Fibroblast of pulmonary artery (primary cell): Measurements from ENCODE around the gene CSH2.
A peak's percentile ranks its signal among the peaks of the same experiment; 100 is the strongest.
"Not testable (repeated sequence)": the region's sequence is repeated elsewhere in the genome, so short reads cannot be mapped to it uniquely, and the experiment has no call there.

ENCODE experiments used
- DNase-seq: peaks from one replicate; pipeline ENCODE4 v3.0.0-alpha.2; 2010; ENCODE audit warnings: low read depth
- H3K4me3 ChIP-seq: replicated peaks from 2 replicates; pipeline ENCODE4 v1.5.1; 2011; ENCODE audit warnings: low read depth, mild to moderate bottlenecking, control low read depth, low read length, moderate library complexity
- CTCF ChIP-seq: IDR thresholded peaks from 2 replicates; pipeline ENCODE4 v1.5.1; 2011; ENCODE audit warnings: mild to moderate bottlenecking, control low read depth, low read length, inconsistent platforms; ENCODE audit errors: missing control alignments

CSH2 gene

DNA sequence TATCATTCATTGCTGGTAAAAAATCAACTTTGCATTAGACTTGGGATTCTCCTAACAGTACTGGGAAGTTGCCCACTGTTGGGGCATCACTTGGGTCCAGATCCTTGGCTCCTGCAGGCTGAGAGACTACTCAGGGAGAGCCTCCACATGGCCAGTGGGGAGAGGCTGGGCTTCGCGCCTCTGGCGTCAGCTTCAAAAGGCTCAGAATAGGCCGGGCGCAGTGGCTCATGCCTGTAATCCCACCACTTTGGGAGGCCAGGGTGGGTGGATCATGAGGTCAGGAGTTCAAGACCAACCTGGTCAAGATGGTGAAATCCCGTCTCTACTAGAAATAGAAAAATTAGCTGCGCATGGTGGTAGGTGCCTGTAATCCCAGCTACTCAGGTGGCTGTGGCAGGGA lies 41.0 kb upstream of the CSH2 start:
- no peak for TF ChIP-seq CTCF
- no peak for DNase-seq

GRCh38 chr17:63911657-63912100 lies 38.2 kb upstream of the CSH2 start:
- TF ChIP-seq CTCF, result peak; percentile 62
- no peak overlapping the region for H3K4me3 ChIP-seq
- peak; percentile 30 for DNase-seq

More for the DNA sequence above, 41.0 kb upstream of the CSH2 start:
- no peak overlapping the region for H3K4me3 ChIP-seq

DNA sequence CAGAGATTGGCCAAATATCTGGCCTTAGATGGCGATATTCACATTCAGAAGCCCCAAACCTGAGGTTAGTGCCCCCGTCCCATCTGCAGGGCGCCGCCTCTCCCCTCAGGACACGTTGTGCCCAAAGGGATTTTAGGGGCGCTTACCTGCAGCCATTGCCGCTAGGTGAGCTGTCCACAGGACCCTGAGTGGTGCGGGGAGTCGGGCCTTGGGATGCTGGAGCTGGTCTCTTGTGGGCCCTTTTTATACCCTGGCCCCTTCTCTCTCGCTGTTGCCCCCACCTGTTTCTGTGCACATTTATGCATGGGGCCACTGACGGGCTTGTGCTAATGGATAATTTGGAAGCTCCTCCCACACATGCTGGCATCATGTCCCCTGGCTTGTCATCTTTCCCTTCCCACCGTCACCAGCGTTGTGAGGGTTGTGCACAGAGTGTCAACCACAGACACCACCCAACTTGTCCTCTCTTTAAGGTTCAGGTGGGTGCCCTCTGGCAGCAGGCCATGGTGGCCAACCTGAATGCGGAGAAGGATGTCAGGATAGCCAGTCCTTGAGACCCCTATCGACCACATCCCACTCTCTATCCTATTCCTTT lies 37.7 kb upstream of the CSH2 start, which contains the start of gene CSHL1:
TSS of gene CSHL1 (minus strand) at position 218 of the 595 bp plus-strand sequence. CDS start at position 156, 62 bp downstream.
- no peak for DNase-seq
- TF ChIP-seq CTCF, result no peak
- no peak within 1 kb of the TSS for H3K4me3 ChIP-seq

GRCh38 chr17:63910096-63910495 lies 36.6 kb upstream of the CSH2 start:
- no peak for TF ChIP-seq CTCF
- no peak for DNase-seq

GRCh38 chr17:63909586-63909985 lies 36.1 kb upstream of the CSH2 start:
- H3K4me3 ChIP-seq, DNase-seq: not testable (repeated sequence)

More at GRCh38 chr17:63910096-63910495, 36.6 kb upstream of the CSH2 start:
- no peak overlapping the region for H3K4me3 ChIP-seq

GRCh38 chr17:63907161-63907778 lies 33.8 kb upstream of the CSH2 start:
- TF ChIP-seq CTCF, result peak; percentile 12
- DNase-seq, result peak; percentile 16
- not testable (repeated sequence) for H3K4me3 ChIP-seq

- DNase-seq, H3K4me3 ChIP-seq: not testable (repeated sequence)
These were observed 31.3 kb upstream of the CSH2 start for GRCh38 chr17:63904796-63905195.

DNA sequence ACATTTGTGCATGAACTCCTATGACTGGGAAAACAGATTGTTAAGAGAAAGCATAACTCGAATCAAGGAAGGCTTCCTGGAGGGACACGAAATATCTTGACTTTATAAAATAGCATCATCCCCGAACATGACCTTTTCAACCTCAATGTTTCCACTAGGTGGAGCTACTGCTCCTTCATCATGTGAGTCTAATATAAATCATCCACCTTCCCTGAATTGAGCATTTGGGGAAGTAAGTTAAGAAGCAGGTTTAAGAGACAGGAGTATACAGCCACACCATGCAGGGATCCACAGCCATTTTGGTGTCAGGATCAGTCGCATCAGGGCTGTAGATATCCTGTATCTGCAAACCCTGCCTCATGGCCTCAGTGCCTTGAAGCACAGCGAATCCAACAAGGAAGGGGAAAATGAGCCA lies 30.3 kb upstream of the CSH2 start:
- peak; percentile 18 for DNase-seq
- TF ChIP-seq CTCF, result peak; percentile 28
- H3K4me3 ChIP-seq, result not testable (repeated sequence)

GRCh38 chr17:63901971-63902370 lies 28.5 kb upstream of the CSH2 start:
- H3K4me3 ChIP-seq, DNase-seq: not testable (repeated sequence)

GRCh38 chr17:63898899-63899798 lies 25.7 kb upstream of the CSH2 start:
- DNase-seq, H3K4me3 ChIP-seq: not testable (repeated sequence)
